Upper lobe of left lung (tissue), 4 donors: Measurements from ENCODE around the gene CADM1.

ENCODE experiments used
- EP300 ChIP-seq, 4 donors: sonication (generic); formaldehyde crosslinking; IDR thresholded peaks; one replicate each; pipeline ENCODE4 v1.5.1; 2017; ENCODE audit warnings: antibody characterized with exemption in 4 of 4, control low read depth in 2 of 4
- POLR2A ChIP-seq, 4 donors: fragments of 450-650 bp; IDR thresholded peaks; one replicate each; pipeline ENCODE4 v1.5.1; 2016 to 2017; ENCODE audit warnings: antibody characterized with exemption in 4 of 4, mild to moderate bottlenecking in 2 of 4
- TF ChIP-seq, protein P1 (sequence below), 6 experiments: fragments of 450-650 bp in 4 of 6; fragments of 200-600 bp in 2 of 6; sonication (generic) in 2 of 6; IDR thresholded peaks; one replicate each; pipeline ENCODE4 v1.5.1; 2016 to 2019; ENCODE audit warnings: antibody characterized with exemption in 6 of 6

DNA sequence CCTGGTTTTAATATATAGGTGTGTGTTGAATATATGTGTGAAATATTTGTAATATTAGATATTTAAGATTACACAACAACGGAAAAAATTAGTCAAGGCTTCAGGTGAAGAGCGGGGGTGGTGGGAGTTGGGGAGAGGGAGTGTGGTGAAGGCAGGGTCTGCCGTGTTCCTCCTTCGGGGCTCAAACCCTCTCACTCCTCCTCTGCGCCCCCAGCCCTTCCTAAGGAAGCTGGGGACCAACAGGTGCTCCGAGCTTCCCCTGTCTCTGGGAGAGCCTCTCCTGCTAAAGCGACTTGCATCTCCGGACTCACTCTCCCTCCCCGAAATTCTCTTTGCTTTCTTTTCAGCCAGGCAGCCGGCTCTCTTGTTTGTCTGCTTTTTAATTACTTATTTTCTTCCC is 960 bp upstream of the CADM1 start:
- TF ChIP-seq, protein P1, sequence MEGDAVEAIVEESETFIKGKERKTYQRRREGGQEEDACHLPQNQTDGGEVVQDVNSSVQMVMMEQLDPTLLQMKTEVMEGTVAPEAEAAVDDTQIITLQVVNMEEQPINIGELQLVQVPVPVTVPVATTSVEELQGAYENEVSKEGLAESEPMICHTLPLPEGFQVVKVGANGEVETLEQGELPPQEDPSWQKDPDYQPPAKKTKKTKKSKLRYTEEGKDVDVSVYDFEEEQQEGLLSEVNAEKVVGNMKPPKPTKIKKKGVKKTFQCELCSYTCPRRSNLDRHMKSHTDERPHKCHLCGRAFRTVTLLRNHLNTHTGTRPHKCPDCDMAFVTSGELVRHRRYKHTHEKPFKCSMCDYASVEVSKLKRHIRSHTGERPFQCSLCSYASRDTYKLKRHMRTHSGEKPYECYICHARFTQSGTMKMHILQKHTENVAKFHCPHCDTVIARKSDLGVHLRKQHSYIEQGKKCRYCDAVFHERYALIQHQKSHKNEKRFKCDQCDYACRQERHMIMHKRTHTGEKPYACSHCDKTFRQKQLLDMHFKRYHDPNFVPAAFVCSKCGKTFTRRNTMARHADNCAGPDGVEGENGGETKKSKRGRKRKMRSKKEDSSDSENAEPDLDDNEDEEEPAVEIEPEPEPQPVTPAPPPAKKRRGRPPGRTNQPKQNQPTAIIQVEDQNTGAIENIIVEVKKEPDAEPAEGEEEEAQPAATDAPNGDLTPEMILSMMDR (IDR thresholded peaks at IDR 0.05), result no peak
- TF ChIP-seq POLR2A (IDR thresholded peaks at IDR 0.05) (no peak), EP300 (IDR thresholded peaks at IDR 0.05) (no peak)
